Peyer's patch (tissue), 4 donors: ENCODE data around the gene SMYD3.

Source experiments
- CTCF ChIP-seq, 6 experiments: fragments of 450-650 bp in 4 of 6; fragments of 200-600 bp in 2 of 6; sonication (generic) in 1 of 6; IDR thresholded peaks; one replicate each; pipeline ENCODE4 v1.5.1; 2017 to 2019; ENCODE audit warnings: antibody characterized with exemption in 6 of 6, mild to moderate bottlenecking in 3 of 6, moderate library complexity in 1 of 6
- POLR2A ChIP-seq, 2 donors: fragments of 450-650 bp; IDR thresholded peaks; one replicate each; pipeline ENCODE4 v1.5.1; 2017; ENCODE audit warnings: antibody characterized with exemption in 2 of 2, mild to moderate bottlenecking in 2 of 2, moderate library complexity in 2 of 2

DNA sequence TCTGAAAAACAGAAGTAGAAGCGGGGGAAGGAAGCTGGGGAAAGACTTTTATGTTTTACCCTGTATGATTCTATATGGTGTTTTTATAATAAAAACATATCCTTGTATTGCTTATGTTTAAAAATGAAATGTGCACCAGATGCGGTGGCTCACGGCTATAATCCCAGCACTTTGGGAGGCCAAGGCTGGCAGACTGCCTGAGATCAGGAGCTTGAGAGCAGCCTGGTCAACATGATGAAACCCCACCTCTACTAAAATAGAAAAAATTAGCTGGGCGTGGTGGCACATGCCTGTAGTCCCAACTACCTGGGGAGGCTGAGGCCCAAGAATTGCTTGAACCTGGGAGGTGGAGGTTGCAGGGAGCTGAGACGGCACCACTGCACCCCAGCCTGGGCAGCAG is 155.4 kb downstream of the SMYD3 start:
- no peak for TF ChIP-seq CTCF (IDR thresholded peaks at IDR 0.05)
- no peak for TF ChIP-seq POLR2A (IDR thresholded peaks at IDR 0.05)
